HepG2 (cell line): ENCODE measurements around the gene NISCH. TPM values are rescaled to one million over a fixed set of nuclear protein-coding genes. Genes with fewer than 3 reads are reported as not detected.

Source experiments
- ATAC-seq: fragments of 200-7000 bp; cut with Tn5 transposase; 3 replicates; pipeline ENCODE4 v1.9.1; 2020; ENCODE audit warnings: mild to moderate bottlenecking, moderate library complexity
- BruUV-seq: library from RNA; stranded (reverse); fragments of 400-500 nt; replicated peaks from 2 replicates; lab custom pipeline; 2021; lab: Mats Ljungman, UMichigan
- CTCF ChIA-PET: fragments of 300-600 bp; formaldehyde crosslinking; extraction: SDS; loops from one replicate; lab custom pipeline; 2021; ENCODE audit warnings: low total read pairs, inconsistent platforms, low intra/inter-chr PET ratio; lab: Yijun Ruan, JAX
- POLR2A ChIA-PET: fragments of 350-600 bp; sonication (Branson Sonifier 250); formaldehyde crosslinking; loops from one replicate; lab custom pipeline; 2020; ENCODE audit warnings: antibody characterized with exemption, inconsistent platforms; lab: Yijun Ruan, JAX
- DNase-seq: peaks from one replicate; pipeline ENCODE4 v3.0.0-alpha.2; 2015; ENCODE audit warnings: low spot score
- FAIRE-seq: peaks from 3 replicates; lab custom pipeline; 2011; peaks lifted over from hg19 to GRCh38; lab: Jason Lieb, UNC
- H2AFZ ChIP-seq: one replicate; pipeline ENCODE4 v1.6.1; 2011; ENCODE audit warnings: low read length, inconsistent platforms
- H3K27ac ChIP-seq: fragments of 300-600 bp; 3 replicates; pipeline ENCODE4 v1.8.0; 2011; ENCODE audit warnings: mixed run types, mild to moderate bottlenecking, mixed read lengths, low read length, inconsistent platforms; ENCODE audit not compliant: insufficient read depth; ENCODE audit errors: extremely low read length
- H3K27me3 ChIP-seq, 2 experiments: fragments of 200-600 bp in 1 of 2; 2 replicates in 1 of 2; 3 replicates in 1 of 2; pipeline versions ENCODE4 v1.6.0 to v1.8.0; 2011; ENCODE audit warnings: low read length in 2 of 2, mild to moderate bottlenecking in 2 of 2, moderate library complexity in 2 of 2, inconsistent platforms in 1 of 2; ENCODE audit not compliant: insufficient read depth in 2 of 2, control insufficient read depth in 1 of 2
- H3K36me3 ChIP-seq, 2 experiments: fragments of 200-600 bp in 1 of 2; replicated peaks in 1 of 2; 2 replicates in 1 of 2; 3 replicates in 1 of 2; pipeline versions ENCODE4 v1.5.1 to v1.8.0; 2011; ENCODE audit warnings: low read length in 2 of 2, inconsistent platforms in 1 of 2; ENCODE audit not compliant: insufficient read depth in 2 of 2, control insufficient read depth in 1 of 2
- H3K4me1 ChIP-seq: 2 replicates; pipeline ENCODE4 v1.5.1; 2012; ENCODE audit warnings: low read length, inconsistent platforms; ENCODE audit not compliant: insufficient read depth
- H3K4me2 ChIP-seq: 2 replicates; pipeline ENCODE4 v1.6.0; 2011; ENCODE audit warnings: low read depth, low read length, inconsistent platforms
- H3K4me3 ChIP-seq, 3 experiments: fragments of 200-600 bp in 1 of 3; sonication (generic), shearing (Covaris generic) in 1 of 3; replicated peaks in 1 of 3; 2 replicates each; pipeline ENCODE4 v1.5.1; 2011 to 2016; ENCODE audit warnings: low read length in 3 of 3, inconsistent platforms in 2 of 3, low read depth in 2 of 3, mild to moderate bottlenecking in 2 of 3, control low read depth in 1 of 3, mixed read lengths in 1 of 3; ENCODE audit not compliant: insufficient read depth in 1 of 3
- H3K79me2 ChIP-seq: one replicate; pipeline ENCODE4 v1.6.1; 2011; ENCODE audit warnings: low read length, inconsistent platforms; ENCODE audit not compliant: insufficient read depth
- H3K9ac ChIP-seq: 2 replicates; pipeline ENCODE4 v1.6.0; 2011; ENCODE audit warnings: mild to moderate bottlenecking, low read depth, low read length, inconsistent platforms; ENCODE audit not compliant: insufficient read depth
- H3K9me3 ChIP-seq: 2 replicates; pipeline ENCODE4 v1.5.1; 2012; ENCODE audit warnings: mild to moderate bottlenecking, low read length
- H4K20me1 ChIP-seq: 2 replicates; pipeline ENCODE4 v1.6.0; 2011; ENCODE audit warnings: inconsistent platforms, mild to moderate bottlenecking, low read length, moderate library complexity; ENCODE audit not compliant: insufficient read depth
- ARID4A ChIP-seq: sonication (generic); formaldehyde crosslinking; IDR thresholded peaks from 2 replicates; pipeline ENCODE4 v1.5.0; 2020; ENCODE audit warnings: mild to moderate bottlenecking, missing genetic modification reagents, borderline replicate concordance
- CEBPG ChIP-seq: IDR thresholded peaks from 2 replicates; pipeline ENCODE4 v1.6.1; 2016
- GABPB1 ChIP-seq: IDR thresholded peaks from 2 replicates; pipeline ENCODE4 v1.6.1; 2016; ENCODE audit warnings: mild to moderate bottlenecking, missing genetic modification reagents, moderate library complexity, missing compliant biosample characterization
- HMGA1 ChIP-seq: sonication (generic); formaldehyde crosslinking; conservative IDR thresholded peaks from 2 replicates; pipeline ENCODE4 v1.4.0; 2020; ENCODE audit warnings: missing genetic modification reagents
- PRMT3 ChIP-seq: sonication (generic); formaldehyde crosslinking; IDR thresholded peaks from 2 replicates; pipeline ENCODE4 v1.8.1; 2022; ENCODE audit warnings: low read depth, mild to moderate bottlenecking, moderate library complexity, missing genetic modification reagents, borderline replicate concordance
- TFDP1 ChIP-seq: IDR thresholded peaks from 2 replicates; pipeline ENCODE4 v1.6.1; 2016; ENCODE audit warnings: missing compliant biosample characterization, missing genetic modification reagents, borderline replicate concordance
- TRIM24 ChIP-seq: sonication (generic); formaldehyde crosslinking; IDR thresholded peaks from 2 replicates; pipeline ENCODE4 v1.8.0; 2022; ENCODE audit warnings: mild to moderate bottlenecking, missing genetic modification reagents
- ZNF354B ChIP-seq: sonication (generic); formaldehyde crosslinking; IDR thresholded peaks from 2 replicates; pipeline ENCODE4 v1.8.0; 2022; ENCODE audit warnings: mild to moderate bottlenecking, missing genetic modification reagents
- ZNF432 ChIP-seq: sonication (generic); formaldehyde crosslinking; IDR thresholded peaks from 2 replicates; pipeline ENCODE4 v1.5.0; 2020; ENCODE audit warnings: missing genetic modification reagents, mild to moderate bottlenecking, borderline replicate concordance
- ZNF574 ChIP-seq: sonication (generic); formaldehyde crosslinking; IDR thresholded peaks from 2 replicates; pipeline ENCODE4 v1.4.0; 2020; ENCODE audit warnings: missing genetic modification reagents
- ZNF672 ChIP-seq: sonication (generic); formaldehyde crosslinking; IDR thresholded peaks from 2 replicates; pipeline ENCODE4 v1.8.1; 2022; ENCODE audit warnings: missing genetic modification reagents
- WGBS: methylation state at CpG from one replicate; pipeline ENCODE4 v1.1.6; 2017; ENCODE audit warnings: low lambda C conversion rate; 5-methylcytosine and 5-hydroxymethylcytosine counted together
- in situ Hi-C: cut with HindIII; loops from 2 replicates; pipeline ENCODE4 v1.10.0; 2017; ENCODE audit warnings: low pct_unique_long_range_greater_than_20kb; ENCODE audit not compliant: extremely low pct_ligation_motif_present
- intact Hi-C: fragments of 100-400 bp; cut with micrococcal nuclease; formaldehyde crosslinking; loops from one replicate; pipeline ENCODE4 v1.10.0; 2022; ENCODE audit not compliant: unreplicated experiment
- polyA plus RNA-seq, 8 experiments: library from polyadenylated mRNA; depleted of rRNA in 3 of 8; stranded (reverse) in 7 of 8; unstranded in 1 of 8; fragments of >200 nt; fragmentation: Illumina TruSeq in 4 of 8; extraction: Trizol in 4 of 8; gene quantifications; 2 replicates each; pipeline versions ENCODE4 v1.2.1 to v1.2.3, GENCODE V29; 2011 to 2016; ENCODE audit warnings: low read depth in 4 of 8, missing spikeins in 1 of 8, mixed read lengths in 1 of 8; ENCODE audit not compliant: insufficient read depth in 1 of 8
- total RNA-seq, 5 experiments: library from RNA; depleted of rRNA; stranded (reverse); fragments of >200 nt; fragmentation: Illumina TruSeq; extraction: Trizol; gene quantifications; 2 replicates each; pipeline ENCODE4 v1.2.3, GENCODE V29; 2016; ENCODE audit warnings: low read depth in 1 of 5
- TF ChIP-seq, protein P1 (sequence below): sonication (generic); formaldehyde crosslinking; IDR thresholded peaks from 2 replicates; pipeline ENCODE4 v1.4.0; 2020; ENCODE audit warnings: missing genetic modification reagents

NISCH gene
- total and polyA plus RNA-seq, 2 of the 13 experiments (the other 11 are each of a cell fraction or from before 2014, with no cell fraction given) = 27.0 to 47.6 TPM

DNA sequence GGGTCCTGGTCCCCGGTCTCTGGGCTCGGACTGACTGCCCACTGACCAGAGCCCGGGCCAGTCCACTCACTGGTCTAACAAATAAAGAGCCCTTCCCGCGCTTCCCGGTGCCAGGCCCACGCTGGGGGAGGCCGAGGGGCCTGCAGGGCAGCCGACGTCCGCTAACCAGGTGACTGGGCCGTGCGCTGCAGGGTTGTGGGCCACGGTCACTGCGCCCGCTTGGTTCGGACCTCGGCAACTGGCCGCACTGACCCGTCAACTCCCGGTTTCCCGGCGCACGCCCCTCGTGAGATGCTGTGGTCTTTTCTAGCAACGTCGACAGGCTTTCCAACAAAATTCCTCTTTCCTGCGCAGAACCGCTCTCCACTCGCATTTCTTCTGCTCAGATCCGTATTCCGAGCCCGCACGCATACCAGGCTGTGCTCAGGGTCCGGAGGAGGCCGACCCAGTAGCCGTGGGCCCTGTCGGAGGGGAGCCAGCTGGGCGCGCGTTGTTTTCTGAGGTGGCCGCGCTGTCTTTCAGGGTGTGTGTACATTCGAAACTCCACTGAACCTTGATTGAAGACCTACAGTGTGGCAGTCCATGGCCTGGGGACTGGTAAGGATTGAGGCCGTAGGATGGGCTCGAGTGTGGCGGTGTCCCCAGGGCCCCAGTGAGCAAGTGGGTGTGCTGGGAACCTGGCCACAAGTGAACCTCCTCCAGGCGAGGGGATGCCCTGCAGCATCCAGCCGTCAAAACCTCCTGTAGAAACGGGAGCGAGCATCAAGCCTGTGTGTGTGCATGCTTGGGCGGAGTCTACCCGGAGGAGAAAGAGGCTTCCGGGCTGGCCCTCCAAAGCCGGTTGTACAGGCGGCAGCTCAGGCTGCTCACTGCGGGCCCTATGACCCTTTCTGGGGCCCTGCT is 79.1 kb downstream of the NISCH start:
- FAIRE-seq (peak; percentile 74), ATAC-seq (peak; percentile 54), DNase-seq (peak; percentile 75)
- H4K20me1 ChIP-seq = peaks cover 17% of the 10 kb centered on the region
- H2AFZ ChIP-seq = no peak overlapping the region
- peak overlapping the region; percentile 84 for H3K4me2 ChIP-seq
- WGBS = under 1% methylated on average over 35 of the region's 57 CpGs
- H3K27me3 ChIP-seq = no peaks in the 10 kb centered on the region; a peak in 1 of 5 replicates
- H3K9ac ChIP-seq = peak overlapping the region; percentile 86
- CTCF ChIA-PET = no interaction called here
- in situ Hi-C loops (no loop called here), intact Hi-C loops (loop anchor here (5.0 kb wide), 1 partner anchor 62 kb away; no protein-coding TSS in a partner anchor)
- H3K4me3 ChIP-seq = peak overlapping the region; percentile 79 to 87 (median 84)
- POLR2A ChIA-PET = no interaction called here
- H3K36me3 ChIP-seq = peaks cover 0 to 7% of the 10 kb centered on the region in 2 experiments; a peak in 1 of 5 replicates
- peaks cover 69% of the 10 kb centered on the region for H3K4me1 ChIP-seq
- peak overlapping the region; percentile 85 for H3K27ac ChIP-seq
- BruUV-seq = no TSS peak
- no peaks in the 10 kb centered on the region for H3K9me3 ChIP-seq
- H3K79me2 ChIP-seq = peaks cover 71% of the 10 kb centered on the region
- TF ChIP-seq TRIM24 (CRISPR knock-in tag) (no peak), ZNF574 (CRISPR knock-in tag) (peak; percentile 54), GABPB1 (CRISPR knock-in tag) (peak; percentile 41), PRMT3 (0 out of 2 replicates have a peak, but pooled peaks have one; percentile 44), TFDP1 (CRISPR knock-in tag) (no peak; the same call in 1 of the 2 replicates), ARID4A (CRISPR knock-in tag) (peak; percentile 67; the same call in 1 of the 2 replicates), ZNF354B (CRISPR knock-in tag) (0 out of 2 replicates have a peak, but pooled peaks have one; percentile 40), ZNF672 (CRISPR knock-in tag) (no peak), CEBPG (CRISPR knock-in tag) (no peak), ZNF432 (CRISPR knock-in tag) (no peak), HMGA1 (CRISPR knock-in tag) (no peak)
- TF ChIP-seq, protein P1, sequence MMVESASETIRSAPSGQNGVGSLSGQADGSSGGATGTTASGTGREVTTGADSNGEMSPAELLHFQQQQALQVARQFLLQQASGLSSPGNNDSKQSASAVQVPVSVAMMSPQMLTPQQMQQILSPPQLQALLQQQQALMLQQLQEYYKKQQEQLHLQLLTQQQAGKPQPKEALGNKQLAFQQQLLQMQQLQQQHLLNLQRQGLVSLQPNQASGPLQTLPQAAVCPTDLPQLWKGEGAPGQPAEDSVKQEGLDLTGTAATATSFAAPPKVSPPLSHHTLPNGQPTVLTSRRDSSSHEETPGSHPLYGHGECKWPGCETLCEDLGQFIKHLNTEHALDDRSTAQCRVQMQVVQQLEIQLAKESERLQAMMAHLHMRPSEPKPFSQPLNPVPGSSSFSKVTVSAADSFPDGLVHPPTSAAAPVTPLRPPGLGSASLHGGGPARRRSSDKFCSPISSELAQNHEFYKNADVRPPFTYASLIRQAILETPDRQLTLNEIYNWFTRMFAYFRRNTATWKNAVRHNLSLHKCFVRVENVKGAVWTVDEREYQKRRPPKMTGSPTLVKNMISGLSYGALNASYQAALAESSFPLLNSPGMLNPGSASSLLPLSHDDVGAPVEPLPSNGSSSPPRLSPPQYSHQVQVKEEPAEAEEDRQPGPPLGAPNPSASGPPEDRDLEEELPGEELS (CRISPR knock-in tag) = no peak
